ENCODE measurements around the gene GRAMD2B. TPM values are rescaled to one million over a fixed set of nuclear protein-coding genes. Genes with fewer than 3 reads are reported as not detected.

GRAMD2B gene
- total RNA-seq, 1 donor from 2014 or later, result 11.0 TPM

GRCh38 chr5:126444137-126444536 is 20.9 kb downstream of the GRAMD2B start:
- H3K4me3 Mint-ChIP-seq, result no peak overlapping the region
- H3K9me3 Mint-ChIP-seq, result peaks cover 6% of the 10 kb centered on the region
- TF ChIP-seq CTCF (IDR thresholded peaks at IDR 0.05) (no peak), EZH2 (IDR thresholded peaks at IDR 0.05) (no peak), EZH2phosphoT487 (IDR thresholded peaks at IDR 0.05) (no peak)
- Histone ChIP-seq H3K27me3 (no peaks in the 10 kb centered on the region), H3K36me3 (no peaks in the 10 kb centered on the region), H2AFZ (replicated peaks) (no peak overlapping the region), H3F3A (ENCODE audit: low read depth) (no peaks in the 10 kb centered on the region), H3K9ac (no peak overlapping the region), H3K4me2 (no peak overlapping the region), H3K4me3 (no peak overlapping the region), H3K9me3 (ENCODE audit: low read depth) (no peaks in the 10 kb centered on the region), H3K79me2 (ENCODE audit: low read depth) (no peaks in the 10 kb centered on the region), H4K20me1 (ENCODE audit: low read depth) (no peaks in the 10 kb centered on the region), H3K4me1 (no peaks in the 10 kb centered on the region), H3K27ac (no peak overlapping the region)
- H3K27me3 Mint-ChIP-seq (ENCODE audit: insufficient read depth, low read depth), result peaks cover 9% of the 10 kb centered on the region
- no peaks in the 10 kb centered on the region for H3K36me3 Mint-ChIP-seq
- peaks cover 12% of the 10 kb centered on the region for H3K4me1 Mint-ChIP-seq
- no peak for DNase-seq (ENCODE audit: low spot score)
- H3K27ac Mint-ChIP-seq, result no peak overlapping the region

GRCh38 chr5:126445502-126446174 is 22.4 kb downstream of the GRAMD2B start:
- DNase-seq (ENCODE audit: low spot score), result no peak
- Histone ChIP-seq H3K9ac (no peak overlapping the region), H3K9me3 (ENCODE audit: low read depth) (no peaks in the 10 kb centered on the region), H3K4me3 (no peak overlapping the region), H3K36me3 (no peaks in the 10 kb centered on the region), H3F3A (ENCODE audit: low read depth) (no peaks in the 10 kb centered on the region), H3K4me1 (no peaks in the 10 kb centered on the region), H3K27ac (no peak overlapping the region), H3K27me3 (no peaks in the 10 kb centered on the region), H4K20me1 (ENCODE audit: low read depth) (no peaks in the 10 kb centered on the region), H3K4me2 (no peak overlapping the region), H3K79me2 (ENCODE audit: low read depth) (no peaks in the 10 kb centered on the region), H2AFZ (replicated peaks) (no peak overlapping the region)
- H3K9me3 Mint-ChIP-seq, result peaks cover 3% of the 10 kb centered on the region
- H3K4me3 Mint-ChIP-seq, result no peak overlapping the region
- peaks cover 9% of the 10 kb centered on the region for H3K27me3 Mint-ChIP-seq (ENCODE audit: insufficient read depth, low read depth)
- H3K36me3 Mint-ChIP-seq, result no peaks in the 10 kb centered on the region
- H3K27ac Mint-ChIP-seq, result no peak overlapping the region
- TF ChIP-seq EZH2 (IDR thresholded peaks at IDR 0.05), result no peak
- TF ChIP-seq CTCF (IDR thresholded peaks at IDR 0.05), result no peak
- TF ChIP-seq EZH2phosphoT487 (IDR thresholded peaks at IDR 0.05), result no peak
- H3K4me1 Mint-ChIP-seq, result peaks cover 24% of the 10 kb centered on the region

- H3K9me3 Mint-ChIP-seq, result peaks cover 4% of the 10 kb centered on the region
- no peak overlapping the region for H3K4me2 ChIP-seq
- no peaks in the 10 kb centered on the region for H3K79me2 ChIP-seq (ENCODE audit: low read depth)
- H3K9ac ChIP-seq, result no peak overlapping the region
- no peak overlapping the region for H3K27ac ChIP-seq
- peaks cover 24% of the 10 kb centered on the region for H3K4me1 Mint-ChIP-seq
- H3K9me3 ChIP-seq (ENCODE audit: low read depth), result no peaks in the 10 kb centered on the region
- no peak for DNase-seq (ENCODE audit: low spot score)
- H4K20me1 ChIP-seq (ENCODE audit: low read depth), result no peaks in the 10 kb centered on the region
- no peak overlapping the region for H2AFZ ChIP-seq (replicated peaks)
- H3K27me3 ChIP-seq, result no peaks in the 10 kb centered on the region
- no peaks in the 10 kb centered on the region for H3K36me3 ChIP-seq
- H3K4me3 ChIP-seq, result no peak overlapping the region
- no peaks in the 10 kb centered on the region for H3K4me1 ChIP-seq
- no peaks in the 10 kb centered on the region for H3F3A ChIP-seq (ENCODE audit: low read depth)
- TF ChIP-seq EZH2phosphoT487 (IDR thresholded peaks at IDR 0.05), result no peak
- TF ChIP-seq EZH2 (IDR thresholded peaks at IDR 0.05), result no peak
- TF ChIP-seq CTCF (IDR thresholded peaks at IDR 0.05), result no peak
- H3K27me3 Mint-ChIP-seq (ENCODE audit: insufficient read depth, low read depth), result peaks cover 9% of the 10 kb centered on the region
- no peak overlapping the region for H3K27ac Mint-ChIP-seq
- H3K36me3 Mint-ChIP-seq, result no peaks in the 10 kb centered on the region
- no peak overlapping the region for H3K4me3 Mint-ChIP-seq
Measured at GRCh38 chr5:126446498-126447224, 23.5 kb downstream of the GRAMD2B start.
